Neural progenitor cell (in vitro differentiated cells): ENCODE data around the gene TMEM132E. TPM values are rescaled to one million over a fixed set of nuclear protein-coding genes. Genes with fewer than 3 reads are reported as not detected.

Experiments used
- DNase-seq: peaks from one replicate; pipeline ENCODE4 v3.0.0-alpha.2; 2016; ENCODE audit warnings: low spot score
- H2AFZ ChIP-seq: fragments of 200-600 bp; sonication (generic); replicated peaks from 2 replicates; pipeline ENCODE4 v1.6.1; 2016; ENCODE audit warnings: antibody characterized with exemption
- H3F3A ChIP-seq: fragments of 200-600 bp; sonication (generic); 2 replicates; pipeline ENCODE4 v1.6.1; 2016; ENCODE audit warnings: antibody characterized with exemption, low read depth
- H3K27ac ChIP-seq: fragments of 200-600 bp; sonication (generic); 2 replicates; pipeline ENCODE4 v1.5.1; 2016; ENCODE audit warnings: mild to moderate bottlenecking
- H3K27me3 ChIP-seq: fragments of 200-600 bp; sonication (generic); 2 replicates; pipeline ENCODE4 v1.6.1; 2016; ENCODE audit warnings: mild to moderate bottlenecking, moderate library complexity
- H3K36me3 ChIP-seq: fragments of 200-600 bp; sonication (generic); 2 replicates; pipeline ENCODE4 v1.5.1; 2016
- H3K4me1 ChIP-seq: fragments of 200-600 bp; sonication (generic); 2 replicates; pipeline ENCODE4 v1.6.1; 2016; ENCODE audit warnings: mixed run types
- H3K4me2 ChIP-seq: fragments of 200-600 bp; sonication (generic); 2 replicates; pipeline ENCODE4 v1.6.1; 2016
- H3K4me3 ChIP-seq: fragments of 200-600 bp; sonication (generic); 2 replicates; pipeline ENCODE4 v1.5.1; 2016
- H3K79me2 ChIP-seq: fragments of 200-600 bp; sonication (generic); 2 replicates; pipeline ENCODE4 v1.6.1; 2016; ENCODE audit warnings: low read depth
- H3K9ac ChIP-seq: fragments of 200-600 bp; sonication (generic); 2 replicates; pipeline ENCODE4 v1.6.1; 2016
- H3K9me3 ChIP-seq: fragments of 200-600 bp; sonication (generic); 2 replicates; pipeline ENCODE4 v1.5.1; 2016; ENCODE audit warnings: low read depth
- H4K20me1 ChIP-seq: fragments of 200-600 bp; sonication (generic); 2 replicates; pipeline ENCODE4 v1.6.1; 2016; ENCODE audit warnings: low read depth
- H3K27ac Mint-ChIP-seq: 3 replicates; pipeline ENCODE4 v1.8.0; 2021; ENCODE audit warnings: mixed read lengths
- H3K27me3 Mint-ChIP-seq: 2 replicates; pipeline ENCODE4 v1.8.0; 2022; ENCODE audit warnings: low read depth, mild to moderate bottlenecking, inconsistent platforms, moderate library complexity, mixed read lengths; ENCODE audit not compliant: insufficient read depth
- H3K36me3 Mint-ChIP-seq: 3 replicates; pipeline ENCODE4 v1.8.0; 2021; ENCODE audit warnings: mixed read lengths
- H3K4me1 Mint-ChIP-seq: 3 replicates; pipeline ENCODE4 v1.8.0; 2021; ENCODE audit warnings: mixed read lengths
- H3K4me3 Mint-ChIP-seq: 3 replicates; pipeline ENCODE4 v1.8.0; 2021; ENCODE audit warnings: mild to moderate bottlenecking, moderate library complexity, mixed read lengths
- H3K9me3 Mint-ChIP-seq: 3 replicates; pipeline ENCODE4 v1.8.0; 2020; ENCODE audit warnings: mixed read lengths
- CTCF ChIP-seq: fragments of 200-600 bp; sonication (generic); IDR thresholded peaks from 2 replicates; pipeline ENCODE4 v1.5.1; 2017; ENCODE audit warnings: antibody characterized with exemption, mild to moderate bottlenecking
- EZH2 ChIP-seq: fragments of 200-600 bp; sonication (generic); IDR thresholded peaks from 2 replicates; pipeline ENCODE4 v1.6.1; 2017; ENCODE audit warnings: antibody characterized with exemption, mild to moderate bottlenecking, moderate library complexity
- EZH2phosphoT487 ChIP-seq: fragments of 200-600 bp; sonication (generic); IDR thresholded peaks from 2 replicates; pipeline ENCODE4 v1.6.1; 2017; ENCODE audit warnings: antibody characterized with exemption
- total RNA-seq: library from RNA; depleted of rRNA; stranded (reverse); fragments of >200 nt; gene quantifications from 2 replicates; pipeline ENCODE4 v1.2.3, GENCODE V29; 2015; ENCODE audit warnings: low replicate concordance

The TMEM132E gene
- total RNA-seq, 1 donor from 2014 or later = 0.21 TPM

DNA sequence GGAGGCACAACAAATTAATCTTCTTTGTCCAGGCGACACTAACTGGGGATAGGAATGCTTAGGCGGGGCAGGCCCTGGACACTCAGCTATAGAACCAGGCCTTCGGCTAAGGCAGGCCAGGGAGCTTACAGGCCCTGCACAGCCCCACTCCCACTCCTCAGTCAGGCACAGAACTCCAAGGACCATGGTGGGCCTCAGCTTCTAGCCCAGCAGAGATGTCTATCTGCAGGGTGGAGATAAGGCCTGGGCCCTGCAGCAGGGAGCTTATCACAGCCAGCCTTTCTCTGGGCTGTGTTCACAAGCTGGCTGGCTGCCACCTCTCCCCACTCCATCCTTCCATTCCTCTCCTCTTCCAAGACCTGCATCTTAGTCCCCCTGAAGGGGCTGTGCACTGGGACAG is 68.1 kb downstream of the TMEM132E start:
- Histone ChIP-seq H3F3A (no peaks in the 10 kb centered on the region), H3K27me3 (peaks cover 31% of the 10 kb centered on the region), H3K4me2 (no peak overlapping the region), H3K4me3 (no peak overlapping the region), H3K9ac (no peak overlapping the region), H3K9me3 (no peaks in the 10 kb centered on the region), H3K79me2 (no peaks in the 10 kb centered on the region), H2AFZ (no peak overlapping the region), H3K4me1 (no peaks in the 10 kb centered on the region), H3K27ac (no peak overlapping the region), H4K20me1 (no peaks in the 10 kb centered on the region), H3K36me3 (no peaks in the 10 kb centered on the region)
- Mint-ChIP-seq H3K27ac (no peak overlapping the region), H3K36me3 (no peaks in the 10 kb centered on the region), H3K9me3 (no peaks in the 10 kb centered on the region), H3K4me1 (peaks cover 3% of the 10 kb centered on the region), H3K4me3 (no peak overlapping the region), H3K27me3 (peaks cover 8% of the 10 kb centered on the region)
- no peak for DNase-seq
- TF ChIP-seq EZH2phosphoT487 (no peak), EZH2 (no peak), CTCF (no peak)

- no peak overlapping the region for H2AFZ ChIP-seq
- no peak overlapping the region for H3K27ac ChIP-seq
- H4K20me1 ChIP-seq = no peaks in the 10 kb centered on the region
- TF ChIP-seq EZH2 = no peak
- TF ChIP-seq CTCF = no peak
- no peak for TF ChIP-seq EZH2phosphoT487
- no peak overlapping the region for H3K4me3 Mint-ChIP-seq
- H3K4me3 ChIP-seq = no peak overlapping the region
- no peak overlapping the region for H3K27ac Mint-ChIP-seq
- no peaks in the 10 kb centered on the region for H3K4me1 ChIP-seq
- H3K27me3 Mint-ChIP-seq = peaks cover 15% of the 10 kb centered on the region
- DNase-seq = no peak
- H3K9me3 ChIP-seq = no peaks in the 10 kb centered on the region
- H3K9ac ChIP-seq = no peak overlapping the region
- H3K4me1 Mint-ChIP-seq = no peaks in the 10 kb centered on the region
- H3K79me2 ChIP-seq = no peaks in the 10 kb centered on the region
- no peaks in the 10 kb centered on the region for H3F3A ChIP-seq
- no peaks in the 10 kb centered on the region for H3K36me3 ChIP-seq
- no peaks in the 10 kb centered on the region for H3K36me3 Mint-ChIP-seq
- H3K27me3 ChIP-seq = peaks cover 9% of the 10 kb centered on the region
- H3K9me3 Mint-ChIP-seq = no peaks in the 10 kb centered on the region
- H3K4me2 ChIP-seq = no peak overlapping the region
Measured at GRCh38 chr17:34650051-34650750, 70.8 kb downstream of the TMEM132E start.

DNA sequence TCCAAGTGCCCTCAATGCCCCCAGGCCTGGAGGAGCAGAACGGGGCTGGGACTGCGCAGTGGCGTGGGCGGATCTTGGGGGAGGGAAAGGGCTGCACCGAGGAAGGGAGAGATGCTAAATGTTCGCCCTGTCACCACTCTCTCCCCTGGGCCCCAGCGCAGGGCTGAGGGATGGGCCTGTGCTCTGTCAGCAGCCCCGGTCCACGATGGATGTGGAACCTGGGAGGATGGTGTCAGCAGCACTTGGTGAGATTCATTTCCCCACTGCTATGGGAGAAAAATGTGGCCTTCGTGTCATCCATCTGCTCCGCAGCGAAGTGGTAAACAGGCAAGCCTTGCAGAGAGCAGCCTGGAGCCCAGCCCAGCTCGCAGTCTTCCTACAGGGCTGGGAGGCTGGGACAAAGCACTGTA is 72.0 kb downstream of the TMEM132E start:
- no peak overlapping the region for H3K27ac ChIP-seq
- no peaks in the 10 kb centered on the region for H4K20me1 ChIP-seq
- no peaks in the 10 kb centered on the region for H3K36me3 ChIP-seq
- Mint-ChIP-seq H3K27ac (no peak overlapping the region), H3K4me3 (no peak overlapping the region), H3K4me1 (no peaks in the 10 kb centered on the region), H3K27me3 (peaks cover 15% of the 10 kb centered on the region), H3K9me3 (no peaks in the 10 kb centered on the region), H3K36me3 (no peaks in the 10 kb centered on the region)
- DNase-seq = no peak
- H2AFZ ChIP-seq = no peak overlapping the region
- H3K9me3 ChIP-seq = no peaks in the 10 kb centered on the region
- H3K4me3 ChIP-seq = no peak overlapping the region
- no peak overlapping the region for H3K4me2 ChIP-seq
- H3K9ac ChIP-seq = no peak overlapping the region
- TF ChIP-seq CTCF (no peak), EZH2 (no peak), EZH2phosphoT487 (no peak)
- H3K27me3 ChIP-seq = peaks cover 9% of the 10 kb centered on the region
- no peaks in the 10 kb centered on the region for H3K4me1 ChIP-seq
- H3F3A ChIP-seq = no peaks in the 10 kb centered on the region
- H3K79me2 ChIP-seq = no peaks in the 10 kb centered on the region
